ENCODE measurements around the gene LILRB5.

DNA sequence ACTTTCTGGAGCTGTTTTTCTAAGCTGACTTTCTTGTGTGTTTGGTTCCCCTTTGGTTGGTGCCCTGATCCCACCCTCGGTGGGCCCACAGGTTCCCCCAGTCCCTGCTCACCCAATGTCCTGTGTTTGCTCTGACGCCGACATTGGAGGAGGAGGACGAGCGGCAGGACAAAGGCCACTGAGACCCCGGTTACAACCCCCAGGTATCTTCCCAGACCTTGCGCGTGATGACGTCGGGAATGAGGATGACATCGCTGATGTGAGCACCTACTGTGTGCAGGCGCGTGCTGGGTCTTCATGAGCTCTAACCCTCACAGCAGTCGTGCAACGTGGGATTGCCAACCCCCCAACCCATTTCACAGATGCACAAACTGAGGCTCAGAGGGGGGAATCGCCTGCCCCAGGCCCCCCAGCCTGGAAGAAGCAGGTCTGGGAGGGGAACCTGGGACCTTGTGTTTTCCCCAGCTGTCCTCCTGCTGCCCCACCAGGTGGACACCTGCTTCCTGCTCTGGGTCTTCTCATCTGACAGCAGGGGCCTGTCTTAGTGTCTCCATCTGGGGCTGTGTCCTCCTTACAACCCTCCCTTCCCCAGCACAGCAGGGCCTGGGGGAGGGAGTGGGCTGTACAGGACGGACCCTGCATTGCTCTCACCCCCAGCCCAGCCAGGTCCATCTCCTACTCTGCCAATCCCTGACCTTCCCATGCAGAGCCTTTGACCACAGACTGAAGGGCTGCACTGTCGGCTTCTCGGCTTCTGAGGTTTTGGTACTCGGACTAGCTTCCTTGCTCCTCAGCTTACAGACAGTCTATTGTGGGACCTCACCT lies 9.8 kb downstream of the LILRB5 start:
- TF ChIP-seq, protein P1, sequence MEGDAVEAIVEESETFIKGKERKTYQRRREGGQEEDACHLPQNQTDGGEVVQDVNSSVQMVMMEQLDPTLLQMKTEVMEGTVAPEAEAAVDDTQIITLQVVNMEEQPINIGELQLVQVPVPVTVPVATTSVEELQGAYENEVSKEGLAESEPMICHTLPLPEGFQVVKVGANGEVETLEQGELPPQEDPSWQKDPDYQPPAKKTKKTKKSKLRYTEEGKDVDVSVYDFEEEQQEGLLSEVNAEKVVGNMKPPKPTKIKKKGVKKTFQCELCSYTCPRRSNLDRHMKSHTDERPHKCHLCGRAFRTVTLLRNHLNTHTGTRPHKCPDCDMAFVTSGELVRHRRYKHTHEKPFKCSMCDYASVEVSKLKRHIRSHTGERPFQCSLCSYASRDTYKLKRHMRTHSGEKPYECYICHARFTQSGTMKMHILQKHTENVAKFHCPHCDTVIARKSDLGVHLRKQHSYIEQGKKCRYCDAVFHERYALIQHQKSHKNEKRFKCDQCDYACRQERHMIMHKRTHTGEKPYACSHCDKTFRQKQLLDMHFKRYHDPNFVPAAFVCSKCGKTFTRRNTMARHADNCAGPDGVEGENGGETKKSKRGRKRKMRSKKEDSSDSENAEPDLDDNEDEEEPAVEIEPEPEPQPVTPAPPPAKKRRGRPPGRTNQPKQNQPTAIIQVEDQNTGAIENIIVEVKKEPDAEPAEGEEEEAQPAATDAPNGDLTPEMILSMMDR (IDR thresholded peaks at IDR 0.05) = no peak
- TF ChIP-seq POLR2A (IDR thresholded peaks at IDR 0.05) = no peak
